ENCODE measurements around the gene CST7.

The CST7 gene

DNA sequence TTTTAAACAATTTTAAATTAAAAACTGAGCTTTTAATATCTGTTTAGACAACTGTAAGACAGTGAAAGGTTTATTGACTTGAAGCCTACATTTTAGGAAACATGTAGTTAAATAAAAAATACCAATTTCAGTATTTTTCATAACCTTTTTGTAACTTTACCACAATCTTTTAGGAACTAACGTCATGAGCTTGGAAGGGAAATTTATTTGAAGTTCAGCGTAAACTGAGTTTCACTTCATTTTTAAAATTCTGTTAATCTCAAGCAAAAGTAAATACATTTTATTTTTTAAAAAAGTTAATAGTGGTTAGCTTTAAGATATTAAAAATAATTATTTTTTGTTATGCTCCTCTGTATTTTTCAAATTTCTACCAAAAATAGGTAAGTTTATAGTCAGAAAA lies 5.5 kb downstream of the CST7 start:
- Histone ChIP-seq H3K9me3 (ENCODE audit: control insufficient read depth, insufficient read depth, low read length) (no peaks in the 10 kb centered on the region), H3K27me3 (ENCODE audit: control insufficient read depth, insufficient read depth, low read length) (no peaks in the 10 kb centered on the region), H3K4me1 (ENCODE audit: control insufficient read depth, insufficient read depth, low read length) (no peaks in the 10 kb centered on the region), H3K36me3 (ENCODE audit: control insufficient read depth, insufficient read depth, low read length) (peaks cover 4% of the 10 kb centered on the region), H3K4me3 (ENCODE audit: low read depth, low read length) (no peak overlapping the region), H3K9ac (ENCODE audit: low read depth, low read length) (no peak overlapping the region)

DNA sequence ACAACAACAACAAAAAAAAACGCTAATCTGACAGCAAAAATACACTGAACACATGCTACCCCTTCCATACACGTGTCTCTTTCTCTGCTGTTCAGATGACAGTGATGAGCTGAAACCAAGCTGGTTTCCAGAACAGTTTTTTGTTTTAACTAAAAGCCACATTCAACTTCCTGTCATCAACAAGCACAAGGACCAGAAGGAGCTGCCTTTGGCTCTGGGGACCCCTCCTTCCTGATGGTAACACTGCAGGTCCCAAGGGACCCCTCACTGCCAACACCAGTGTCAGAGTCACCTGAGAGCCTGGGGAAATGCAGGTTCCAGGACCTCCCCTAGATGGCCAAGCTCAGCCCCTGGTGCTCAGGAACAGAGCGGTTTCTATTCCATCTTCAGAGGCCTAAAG lies 6.0 kb downstream of the CST7 start:
- no peaks in the 10 kb centered on the region for H3K27me3 ChIP-seq (ENCODE audit: control insufficient read depth, insufficient read depth, low read length)
- H3K4me3 ChIP-seq (ENCODE audit: low read depth, low read length): no peak overlapping the region
- H3K36me3 ChIP-seq (ENCODE audit: control insufficient read depth, insufficient read depth, low read length): peaks cover 6% of the 10 kb centered on the region
- H3K4me1 ChIP-seq (ENCODE audit: control insufficient read depth, insufficient read depth, low read length): no peaks in the 10 kb centered on the region
- no peak overlapping the region for H3K9ac ChIP-seq (ENCODE audit: low read depth, low read length)
- no peaks in the 10 kb centered on the region for H3K9me3 ChIP-seq (ENCODE audit: control insufficient read depth, insufficient read depth, low read length)

GRCh38 chr20:24956001-24956841 lies 7.2 kb downstream of the CST7 start:
- Histone ChIP-seq H3K9ac (ENCODE audit: low read depth, low read length) (no peak overlapping the region), H3K27me3 (ENCODE audit: control insufficient read depth, insufficient read depth, low read length) (no peaks in the 10 kb centered on the region), H3K9me3 (ENCODE audit: control insufficient read depth, insufficient read depth, low read length) (no peaks in the 10 kb centered on the region), H3K36me3 (ENCODE audit: control insufficient read depth, insufficient read depth, low read length) (peaks cover 11% of the 10 kb centered on the region), H3K4me1 (ENCODE audit: control insufficient read depth, insufficient read depth, low read length) (no peaks in the 10 kb centered on the region), H3K4me3 (ENCODE audit: low read depth, low read length) (no peak overlapping the region)

DNA sequence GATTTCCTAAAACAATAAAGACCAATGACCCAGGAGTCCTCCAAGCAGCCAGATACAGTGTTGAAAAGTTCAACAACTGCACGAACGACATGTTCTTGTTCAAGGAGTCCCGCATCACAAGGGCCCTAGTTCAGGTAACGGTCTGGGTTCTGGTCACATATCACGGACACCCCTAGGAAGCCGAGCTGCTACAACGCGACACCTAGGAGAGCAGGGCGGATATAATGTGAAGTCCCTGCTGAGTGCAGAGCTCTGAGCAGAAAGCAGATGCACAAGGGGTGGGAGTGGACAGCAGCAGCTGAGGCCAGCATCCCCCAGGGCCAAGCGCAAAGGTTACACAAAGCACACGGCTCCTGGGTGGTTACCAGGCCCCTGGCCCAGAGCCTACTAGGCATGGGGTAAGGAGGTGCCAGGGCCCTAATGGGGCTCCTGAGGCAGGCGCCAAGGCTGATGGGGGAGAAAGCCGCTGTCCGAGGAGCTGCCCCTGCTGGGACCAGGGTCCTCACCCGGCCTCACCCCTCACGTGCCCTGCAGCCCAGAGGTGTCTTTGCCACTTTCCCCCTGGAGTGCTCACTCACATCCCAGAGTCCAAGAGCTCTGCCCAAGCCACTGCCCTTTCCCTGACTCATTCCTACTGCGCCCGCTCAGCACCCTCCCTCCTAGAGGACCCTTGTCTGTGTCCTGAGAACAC lies 8.4 kb downstream of the CST7 start:
- no peaks in the 10 kb centered on the region for H3K4me1 ChIP-seq (ENCODE audit: control insufficient read depth, insufficient read depth, low read length)
- H3K36me3 ChIP-seq (ENCODE audit: control insufficient read depth, insufficient read depth, low read length): peaks cover 14% of the 10 kb centered on the region
- H3K9ac ChIP-seq (ENCODE audit: low read depth, low read length): no peak overlapping the region
- H3K27me3 ChIP-seq (ENCODE audit: control insufficient read depth, insufficient read depth, low read length): no peaks in the 10 kb centered on the region
- no peak overlapping the region for H3K4me3 ChIP-seq (ENCODE audit: low read depth, low read length)
- H3K9me3 ChIP-seq (ENCODE audit: control insufficient read depth, insufficient read depth, low read length): no peaks in the 10 kb centered on the region

DNA sequence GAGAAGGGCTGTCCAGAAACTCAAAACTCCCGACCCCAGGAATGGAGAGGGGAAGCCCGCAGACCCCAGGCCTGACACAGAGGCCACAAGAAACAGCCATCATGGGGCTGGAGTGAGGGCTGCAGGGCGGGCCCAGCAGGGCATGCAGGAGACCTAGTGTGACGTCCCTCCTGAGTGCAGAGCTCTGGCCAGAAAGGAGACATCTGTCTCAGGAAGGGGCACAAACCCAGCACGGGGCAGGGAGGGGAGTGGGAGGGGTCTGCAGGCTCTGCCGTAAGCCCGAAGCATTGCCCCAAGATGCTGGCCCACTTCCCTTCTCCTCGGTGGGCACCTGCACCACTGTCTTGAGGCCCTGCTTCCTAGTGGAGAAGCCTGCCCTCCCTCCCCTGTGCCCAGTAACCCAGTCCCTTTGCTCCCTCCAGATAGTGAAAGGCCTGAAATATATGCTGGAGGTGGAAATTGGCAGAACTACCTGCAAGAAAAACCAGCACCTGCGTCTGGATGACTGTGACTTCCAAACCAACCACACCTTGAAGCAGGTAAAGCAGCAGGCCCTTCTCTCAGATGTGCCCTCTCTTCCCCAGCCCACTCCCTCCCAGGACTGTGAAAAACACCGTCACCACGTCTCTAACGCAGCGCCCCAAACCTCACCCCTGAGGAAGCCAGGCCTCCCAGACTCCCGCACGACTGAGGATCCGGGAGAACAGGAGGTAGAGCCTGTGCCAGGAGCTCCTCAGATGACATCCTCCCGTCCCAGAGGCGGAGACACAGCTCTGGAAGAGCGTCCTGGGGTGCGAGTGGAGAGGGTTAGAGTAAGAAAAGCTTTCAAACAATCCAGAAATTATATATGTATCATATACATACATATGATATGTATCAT lies 9.7 kb downstream of the CST7 start:
- no peaks in the 10 kb centered on the region for H3K27me3 ChIP-seq (ENCODE audit: control insufficient read depth, insufficient read depth, low read length)
- no peaks in the 10 kb centered on the region for H3K9me3 ChIP-seq (ENCODE audit: control insufficient read depth, insufficient read depth, low read length)
- no peak overlapping the region for H3K4me3 ChIP-seq (ENCODE audit: low read depth, low read length)
- no peaks in the 10 kb centered on the region for H3K4me1 ChIP-seq (ENCODE audit: control insufficient read depth, insufficient read depth, low read length)
- H3K36me3 ChIP-seq (ENCODE audit: control insufficient read depth, insufficient read depth, low read length): peaks cover 25% of the 10 kb centered on the region
- no peak overlapping the region for H3K9ac ChIP-seq (ENCODE audit: low read depth, low read length)

- Histone ChIP-seq H3K36me3 (ENCODE audit: control insufficient read depth, insufficient read depth, low read length) (peaks cover 33% of the 10 kb centered on the region), H3K27me3 (ENCODE audit: control insufficient read depth, insufficient read depth, low read length) (no peaks in the 10 kb centered on the region), H3K9ac (ENCODE audit: low read depth, low read length) (no peak overlapping the region), H3K4me1 (ENCODE audit: control insufficient read depth, insufficient read depth, low read length) (no peaks in the 10 kb centered on the region), H3K9me3 (ENCODE audit: control insufficient read depth, insufficient read depth, low read length) (no peaks in the 10 kb centered on the region), H3K4me3 (ENCODE audit: low read depth, low read length) (no peak overlapping the region)
Observed at GRCh38 chr20:24959591-24960301, 10.7 kb downstream of the CST7 start.

- Histone ChIP-seq H3K36me3 (ENCODE audit: control insufficient read depth, insufficient read depth, low read length) (peaks cover 37% of the 10 kb centered on the region), H3K9me3 (ENCODE audit: control insufficient read depth, insufficient read depth, low read length) (no peaks in the 10 kb centered on the region), H3K9ac (ENCODE audit: low read depth, low read length) (no peak overlapping the region), H3K27me3 (ENCODE audit: control insufficient read depth, insufficient read depth, low read length) (no peaks in the 10 kb centered on the region), H3K4me3 (ENCODE audit: low read depth, low read length) (no peak overlapping the region), H3K4me1 (ENCODE audit: control insufficient read depth, insufficient read depth, low read length) (no peaks in the 10 kb centered on the region)
Observed at GRCh38 chr20:24960302-24960801, 11.3 kb downstream of the CST7 start.

GRCh38 chr20:24960861-24961260 lies 11.8 kb downstream of the CST7 start:
- Histone ChIP-seq H3K4me1 (ENCODE audit: control insufficient read depth, insufficient read depth, low read length) (no peaks in the 10 kb centered on the region), H3K9me3 (ENCODE audit: control insufficient read depth, insufficient read depth, low read length) (no peaks in the 10 kb centered on the region), H3K36me3 (ENCODE audit: control insufficient read depth, insufficient read depth, low read length) (peaks cover 41% of the 10 kb centered on the region), H3K4me3 (ENCODE audit: low read depth, low read length) (no peak overlapping the region), H3K9ac (ENCODE audit: low read depth, low read length) (no peak overlapping the region), H3K27me3 (ENCODE audit: control insufficient read depth, insufficient read depth, low read length) (no peaks in the 10 kb centered on the region)

- Histone ChIP-seq H3K36me3 (ENCODE audit: control insufficient read depth, insufficient read depth, low read length) (peaks cover 41% of the 10 kb centered on the region), H3K4me1 (ENCODE audit: control insufficient read depth, insufficient read depth, low read length) (no peaks in the 10 kb centered on the region), H3K9ac (ENCODE audit: low read depth, low read length) (no peak overlapping the region), H3K27me3 (ENCODE audit: control insufficient read depth, insufficient read depth, low read length) (no peaks in the 10 kb centered on the region), H3K9me3 (ENCODE audit: control insufficient read depth, insufficient read depth, low read length) (no peaks in the 10 kb centered on the region), H3K4me3 (ENCODE audit: low read depth, low read length) (no peak overlapping the region)
Observed at GRCh38 chr20:24961384-24962181, 12.5 kb downstream of the CST7 start.

DNA sequence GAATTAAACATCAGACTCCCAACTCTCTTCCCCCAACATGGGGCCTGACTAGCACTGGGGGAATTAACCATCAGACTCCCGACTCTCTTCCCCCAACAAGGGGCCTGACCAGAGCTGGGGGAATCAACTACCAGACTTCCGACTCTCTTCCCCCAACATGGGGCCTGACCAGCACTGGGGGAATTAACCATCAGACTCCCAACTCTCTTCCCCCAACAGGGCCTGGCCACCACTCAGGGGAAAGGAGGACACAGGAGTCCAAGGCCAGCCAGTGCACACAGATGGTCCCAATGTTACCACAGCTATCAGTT lies 13.1 kb downstream of the CST7 start:
- H3K9me3 ChIP-seq (ENCODE audit: control insufficient read depth, insufficient read depth, low read length): no peaks in the 10 kb centered on the region
- peaks cover 41% of the 10 kb centered on the region for H3K36me3 ChIP-seq (ENCODE audit: control insufficient read depth, insufficient read depth, low read length)

More for the DNA sequence above, 13.1 kb downstream of the CST7 start:
- no peak overlapping the region for H3K4me3 ChIP-seq (ENCODE audit: low read depth, low read length)
- H3K9ac ChIP-seq (ENCODE audit: low read depth, low read length): no peak overlapping the region
- H3K27me3 ChIP-seq (ENCODE audit: control insufficient read depth, insufficient read depth, low read length): no peaks in the 10 kb centered on the region
- H3K4me1 ChIP-seq (ENCODE audit: control insufficient read depth, insufficient read depth, low read length): no peaks in the 10 kb centered on the region
